Measurements from ENCODE around the gene MYO3A. TPM values are rescaled to one million over a fixed set of nuclear protein-coding genes. Genes with fewer than 3 reads are reported as not detected.

Gene MYO3A
- total RNA-seq, 4 donors from 2014 or later = 0.21 to 0.39 (median 0.22) TPM; not detected in 1

GRCh38 chr10:25954851-25955250 lies 20.8 kb downstream of the MYO3A start:
- Histone ChIP-seq H3K4me1 (no peaks in the 10 kb centered on the region), H3K27me3 (no peaks in the 10 kb centered on the region), H3K4me3 (no peak overlapping the region), H3K27ac (no peak overlapping the region), H3K36me3 (no peaks in the 10 kb centered on the region), H3K9me3 (peaks cover 0 to 3% (median 0%) of the 10 kb centered on the region in 4 donors)
- TF ChIP-seq CTCF (IDR thresholded peaks at IDR 0.05) = no peak
- no peak for TF ChIP-seq POLR2A (IDR thresholded peaks at IDR 0.05)
- TF ChIP-seq EP300 (IDR thresholded peaks at IDR 0.05) = no peak
- 81 to 82% methylated on average over 1 of the region's 1 CpG for WGBS, 2 donors
- no peak for DNase-seq (ENCODE audit: low spot score in 2 of 2)

GRCh38 chr10:25959540-25960232 lies 25.7 kb downstream of the MYO3A start:
- Histone ChIP-seq H3K4me3 (no peak overlapping the region), H3K4me1 (no peaks in the 10 kb centered on the region), H3K27ac (no peak overlapping the region), H3K27me3 (no peaks in the 10 kb centered on the region), H3K36me3 (no peaks in the 10 kb centered on the region), H3K9me3 (peaks cover 0 to 3% (median 0%) of the 10 kb centered on the region in 4 donors)
- DNase-seq (ENCODE audit: low spot score in 2 of 2) = no peak
- 77 to 93% methylated on average over 3 of the region's 3 CpGs for WGBS, 2 donors
- TF ChIP-seq CTCF (IDR thresholded peaks at IDR 0.05) (no peak), EP300 (IDR thresholded peaks at IDR 0.05) (no peak)

GRCh38 chr10:25965584-25965983 lies 31.6 kb downstream of the MYO3A start:
- Histone ChIP-seq H3K4me3 (no peak overlapping the region), H3K27me3 (no peaks in the 10 kb centered on the region), H3K27ac (no peak overlapping the region), H3K9me3 (no peaks in the 10 kb centered on the region), H3K4me1 (no peaks in the 10 kb centered on the region), H3K36me3 (no peaks in the 10 kb centered on the region)
- no peak for DNase-seq (ENCODE audit: low spot score in 2 of 2)
- 83 to 100% methylated on average over 4 of the region's 4 CpGs for WGBS, 2 donors
- TF ChIP-seq CTCF (IDR thresholded peaks at IDR 0.05) (no peak), EP300 (IDR thresholded peaks at IDR 0.05) (no peak), POLR2A (IDR thresholded peaks at IDR 0.05) (no peak)

- no peaks in the 10 kb centered on the region for H3K9me3 ChIP-seq
- 74 to 81% methylated on average over 2 of the region's 2 CpGs for WGBS, 2 donors
- no peak for DNase-seq (ENCODE audit: low spot score in 2 of 2)
- H3K27ac ChIP-seq = no peak overlapping the region
- no peak overlapping the region for H3K4me3 ChIP-seq
- H3K4me1 ChIP-seq = no peaks in the 10 kb centered on the region
- TF ChIP-seq POLR2A (IDR thresholded peaks at IDR 0.05) = no peak
- TF ChIP-seq EP300 (IDR thresholded peaks at IDR 0.05) = no peak
- TF ChIP-seq CTCF (IDR thresholded peaks at IDR 0.05) = no peak
- no peaks in the 10 kb centered on the region for H3K27me3 ChIP-seq
- no peaks in the 10 kb centered on the region for H3K36me3 ChIP-seq
These were observed 32.8 kb downstream of the MYO3A start for GRCh38 chr10:25966844-25967243.

- H3K9me3 ChIP-seq = no peaks in the 10 kb centered on the region
- H3K27me3 ChIP-seq = no peaks in the 10 kb centered on the region
- H3K27ac ChIP-seq = no peak overlapping the region
These were observed 38.6 kb downstream of the MYO3A start for GRCh38 chr10:25972631-25973030.

More at GRCh38 chr10:25972631-25973030, 38.6 kb downstream of the MYO3A start:
- Histone ChIP-seq H3K4me1 (no peaks in the 10 kb centered on the region), H3K36me3 (no peaks in the 10 kb centered on the region), H3K4me3 (no peak overlapping the region)
- no peak for DNase-seq (ENCODE audit: low spot score in 2 of 2)
- TF ChIP-seq CTCF (IDR thresholded peaks at IDR 0.05) = no peak
- TF ChIP-seq POLR2A (IDR thresholded peaks at IDR 0.05) = no peak
- no peak for TF ChIP-seq EP300 (IDR thresholded peaks at IDR 0.05)

Measured in tibial nerve (tissue), 4 donors.